K562 (cell line): ENCODE results near the gene APOL4. TPM values are rescaled to one million over a fixed set of nuclear protein-coding genes. Genes with fewer than 3 reads are reported as not detected.

ENCODE experiments used
- GABPB2 ChIP-seq: fragments of 250-450 bp; sonication (Bioruptor Pico); conservative IDR thresholded peaks from 2 replicates; pipeline ENCODE4 v1.5.1; 2021; ENCODE audit warnings: mild to moderate bottlenecking
- HDAC1 ChIP-seq, 2 experiments: fragments of 450-650 bp; IDR thresholded peaks; 2 replicates each; pipeline ENCODE4 v1.6.1; 2016 to 2017; ENCODE audit warnings: inconsistent platforms in 1 of 2, mild to moderate bottlenecking in 1 of 2, moderate library complexity in 1 of 2
- POLR2G ChIP-seq: fragments of 200-400 bp; formaldehyde crosslinking; IDR thresholded peaks from 2 replicates; pipeline ENCODE4 v1.6.1; 2017; ENCODE audit warnings: low read depth, mild to moderate bottlenecking, antibody characterized with exemption, low read length, moderate library complexity
- XRCC3 ChIP-seq: fragments of 450-650 bp; IDR thresholded peaks from 2 replicates; pipeline ENCODE4 v1.6.1; 2017; ENCODE audit warnings: mild to moderate bottlenecking, moderate library complexity
- ZKSCAN8 ChIP-seq: fragments of 200-800 bp; sonication (Bioruptor generic); IDR thresholded peaks from 2 replicates; pipeline ENCODE4 v1.6.1; 2016; ENCODE audit warnings: missing genetic modification characterization, missing compliant biosample characterization
- polyA plus RNA-seq, 8 experiments: library from polyadenylated mRNA; depleted of rRNA in 4 of 8; stranded (reverse) in 5 of 8; unstranded in 3 of 8; fragments of >200 nt; fragmentation: Nextera tagmentation in 2 of 8; fragmentation: Illumina TruSeq in 1 of 8; extraction: Ambion mirVana in 2 of 8; extraction: Trizol in 1 of 8; gene quantifications; 2 replicates each; pipeline versions ENCODE4 v1.2.1 to v1.2.3, GENCODE V29; 2011 to 2014; ENCODE audit warnings: inconsistent platforms in 1 of 8, missing spikeins in 1 of 8
- total RNA-seq, 7 experiments: library from RNA; depleted of rRNA in 6 of 7; stranded (reverse); fragments of >200 nt in 6 of 7; fragmentation: Illumina TruSeq in 2 of 7; extraction: Trizol in 2 of 7; gene quantifications; 2 replicates each; pipeline versions ENCODE4 v1.2.1 to v1.2.3, GENCODE V29; 2011 to 2021; ENCODE audit warnings: low replicate concordance in 1 of 7
- TF ChIP-seq, protein P1 (sequence below): fragments of 450-650 bp; IDR thresholded peaks from 2 replicates; pipeline ENCODE4 v1.6.1; 2016; ENCODE audit warnings: mild to moderate bottlenecking, moderate library complexity
- TF ChIP-seq, protein P2 (sequence below), 2 experiments: fragments of 450-650 bp; formaldehyde crosslinking in 1 of 2; IDR thresholded peaks; 2 replicates each; pipeline versions ENCODE4 v1.4.0 to v1.6.1; 2014 to 2020; ENCODE audit warnings: mild to moderate bottlenecking in 2 of 2, borderline replicate concordance in 1 of 2, low read depth in 1 of 2

Gene APOL4
- total and polyA plus RNA-seq, 9 of the 15 experiments (the other 6 are each of a cell fraction or from before 2014, with no cell fraction given) = 6.5 to 15.0 (median 9.8) TPM

DNA sequence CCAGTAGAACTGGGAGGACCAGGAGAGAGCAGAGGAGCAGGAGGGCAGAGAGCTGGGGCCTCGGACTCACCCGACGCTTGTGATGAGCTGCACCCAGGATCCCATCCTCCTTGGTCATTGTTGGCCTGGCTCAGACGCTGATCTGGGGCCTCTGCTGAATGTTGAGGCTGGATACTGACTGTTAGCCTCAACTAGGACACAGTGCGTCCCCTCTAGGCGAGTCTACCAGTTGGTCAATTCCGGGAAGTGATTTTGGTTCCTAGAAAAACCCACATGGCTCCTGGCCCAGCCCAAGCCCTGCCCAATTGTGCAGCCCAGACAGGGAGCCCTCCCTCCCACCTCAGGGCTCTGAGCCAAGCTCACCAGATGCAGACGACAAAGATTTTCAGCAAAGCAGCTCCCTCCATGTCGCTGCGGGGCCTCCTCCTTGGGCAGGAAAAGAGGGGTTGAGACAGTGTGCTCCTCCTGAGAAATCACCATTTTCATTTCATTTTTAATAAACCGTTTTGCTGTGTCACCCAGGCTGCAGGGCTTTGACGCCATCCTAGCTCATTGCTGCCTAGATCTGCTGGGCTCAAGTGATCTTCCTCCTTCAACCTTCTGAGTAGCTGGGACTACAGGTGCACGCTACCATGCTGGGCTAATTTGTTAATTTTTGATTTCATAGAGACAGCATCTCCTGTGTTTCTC lies at the start of gene APOL4 (continued):
- TF ChIP-seq, protein P1, sequence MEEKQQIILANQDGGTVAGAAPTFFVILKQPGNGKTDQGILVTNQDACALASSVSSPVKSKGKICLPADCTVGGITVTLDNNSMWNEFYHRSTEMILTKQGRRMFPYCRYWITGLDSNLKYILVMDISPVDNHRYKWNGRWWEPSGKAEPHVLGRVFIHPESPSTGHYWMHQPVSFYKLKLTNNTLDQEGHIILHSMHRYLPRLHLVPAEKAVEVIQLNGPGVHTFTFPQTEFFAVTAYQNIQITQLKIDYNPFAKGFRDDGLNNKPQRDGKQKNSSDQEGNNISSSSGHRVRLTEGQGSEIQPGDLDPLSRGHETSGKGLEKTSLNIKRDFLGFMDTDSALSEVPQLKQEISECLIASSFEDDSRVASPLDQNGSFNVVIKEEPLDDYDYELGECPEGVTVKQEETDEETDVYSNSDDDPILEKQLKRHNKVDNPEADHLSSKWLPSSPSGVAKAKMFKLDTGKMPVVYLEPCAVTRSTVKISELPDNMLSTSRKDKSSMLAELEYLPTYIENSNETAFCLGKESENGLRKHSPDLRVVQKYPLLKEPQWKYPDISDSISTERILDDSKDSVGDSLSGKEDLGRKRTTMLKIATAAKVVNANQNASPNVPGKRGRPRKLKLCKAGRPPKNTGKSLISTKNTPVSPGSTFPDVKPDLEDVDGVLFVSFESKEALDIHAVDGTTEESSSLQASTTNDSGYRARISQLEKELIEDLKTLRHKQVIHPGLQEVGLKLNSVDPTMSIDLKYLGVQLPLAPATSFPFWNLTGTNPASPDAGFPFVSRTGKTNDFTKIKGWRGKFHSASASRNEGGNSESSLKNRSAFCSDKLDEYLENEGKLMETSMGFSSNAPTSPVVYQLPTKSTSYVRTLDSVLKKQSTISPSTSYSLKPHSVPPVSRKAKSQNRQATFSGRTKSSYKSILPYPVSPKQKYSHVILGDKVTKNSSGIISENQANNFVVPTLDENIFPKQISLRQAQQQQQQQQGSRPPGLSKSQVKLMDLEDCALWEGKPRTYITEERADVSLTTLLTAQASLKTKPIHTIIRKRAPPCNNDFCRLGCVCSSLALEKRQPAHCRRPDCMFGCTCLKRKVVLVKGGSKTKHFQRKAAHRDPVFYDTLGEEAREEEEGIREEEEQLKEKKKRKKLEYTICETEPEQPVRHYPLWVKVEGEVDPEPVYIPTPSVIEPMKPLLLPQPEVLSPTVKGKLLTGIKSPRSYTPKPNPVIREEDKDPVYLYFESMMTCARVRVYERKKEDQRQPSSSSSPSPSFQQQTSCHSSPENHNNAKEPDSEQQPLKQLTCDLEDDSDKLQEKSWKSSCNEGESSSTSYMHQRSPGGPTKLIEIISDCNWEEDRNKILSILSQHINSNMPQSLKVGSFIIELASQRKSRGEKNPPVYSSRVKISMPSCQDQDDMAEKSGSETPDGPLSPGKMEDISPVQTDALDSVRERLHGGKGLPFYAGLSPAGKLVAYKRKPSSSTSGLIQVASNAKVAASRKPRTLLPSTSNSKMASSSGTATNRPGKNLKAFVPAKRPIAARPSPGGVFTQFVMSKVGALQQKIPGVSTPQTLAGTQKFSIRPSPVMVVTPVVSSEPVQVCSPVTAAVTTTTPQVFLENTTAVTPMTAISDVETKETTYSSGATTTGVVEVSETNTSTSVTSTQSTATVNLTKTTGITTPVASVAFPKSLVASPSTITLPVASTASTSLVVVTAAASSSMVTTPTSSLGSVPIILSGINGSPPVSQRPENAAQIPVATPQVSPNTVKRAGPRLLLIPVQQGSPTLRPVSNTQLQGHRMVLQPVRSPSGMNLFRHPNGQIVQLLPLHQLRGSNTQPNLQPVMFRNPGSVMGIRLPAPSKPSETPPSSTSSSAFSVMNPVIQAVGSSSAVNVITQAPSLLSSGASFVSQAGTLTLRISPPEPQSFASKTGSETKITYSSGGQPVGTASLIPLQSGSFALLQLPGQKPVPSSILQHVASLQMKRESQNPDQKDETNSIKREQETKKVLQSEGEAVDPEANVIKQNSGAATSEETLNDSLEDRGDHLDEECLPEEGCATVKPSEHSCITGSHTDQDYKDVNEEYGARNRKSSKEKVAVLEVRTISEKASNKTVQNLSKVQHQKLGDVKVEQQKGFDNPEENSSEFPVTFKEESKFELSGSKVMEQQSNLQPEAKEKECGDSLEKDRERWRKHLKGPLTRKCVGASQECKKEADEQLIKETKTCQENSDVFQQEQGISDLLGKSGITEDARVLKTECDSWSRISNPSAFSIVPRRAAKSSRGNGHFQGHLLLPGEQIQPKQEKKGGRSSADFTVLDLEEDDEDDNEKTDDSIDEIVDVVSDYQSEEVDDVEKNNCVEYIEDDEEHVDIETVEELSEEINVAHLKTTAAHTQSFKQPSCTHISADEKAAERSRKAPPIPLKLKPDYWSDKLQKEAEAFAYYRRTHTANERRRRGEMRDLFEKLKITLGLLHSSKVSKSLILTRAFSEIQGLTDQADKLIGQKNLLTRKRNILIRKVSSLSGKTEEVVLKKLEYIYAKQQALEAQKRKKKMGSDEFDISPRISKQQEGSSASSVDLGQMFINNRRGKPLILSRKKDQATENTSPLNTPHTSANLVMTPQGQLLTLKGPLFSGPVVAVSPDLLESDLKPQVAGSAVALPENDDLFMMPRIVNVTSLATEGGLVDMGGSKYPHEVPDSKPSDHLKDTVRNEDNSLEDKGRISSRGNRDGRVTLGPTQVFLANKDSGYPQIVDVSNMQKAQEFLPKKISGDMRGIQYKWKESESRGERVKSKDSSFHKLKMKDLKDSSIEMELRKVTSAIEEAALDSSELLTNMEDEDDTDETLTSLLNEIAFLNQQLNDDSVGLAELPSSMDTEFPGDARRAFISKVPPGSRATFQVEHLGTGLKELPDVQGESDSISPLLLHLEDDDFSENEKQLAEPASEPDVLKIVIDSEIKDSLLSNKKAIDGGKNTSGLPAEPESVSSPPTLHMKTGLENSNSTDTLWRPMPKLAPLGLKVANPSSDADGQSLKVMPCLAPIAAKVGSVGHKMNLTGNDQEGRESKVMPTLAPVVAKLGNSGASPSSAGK = peak; percentile 31
- TF ChIP-seq HDAC1 (IDR thresholded peaks at IDR 0.05) = peak in 1 of 2 experiments; percentile 49; a peak in 2 of 4 replicates
- peak; percentile 59 for TF ChIP-seq POLR2G
- no peak for TF ChIP-seq GABPB2 (CRISPR knock-in tag)
- no peak for TF ChIP-seq ZKSCAN8 (CRISPR knock-in tag)
- TF ChIP-seq, protein P2, sequence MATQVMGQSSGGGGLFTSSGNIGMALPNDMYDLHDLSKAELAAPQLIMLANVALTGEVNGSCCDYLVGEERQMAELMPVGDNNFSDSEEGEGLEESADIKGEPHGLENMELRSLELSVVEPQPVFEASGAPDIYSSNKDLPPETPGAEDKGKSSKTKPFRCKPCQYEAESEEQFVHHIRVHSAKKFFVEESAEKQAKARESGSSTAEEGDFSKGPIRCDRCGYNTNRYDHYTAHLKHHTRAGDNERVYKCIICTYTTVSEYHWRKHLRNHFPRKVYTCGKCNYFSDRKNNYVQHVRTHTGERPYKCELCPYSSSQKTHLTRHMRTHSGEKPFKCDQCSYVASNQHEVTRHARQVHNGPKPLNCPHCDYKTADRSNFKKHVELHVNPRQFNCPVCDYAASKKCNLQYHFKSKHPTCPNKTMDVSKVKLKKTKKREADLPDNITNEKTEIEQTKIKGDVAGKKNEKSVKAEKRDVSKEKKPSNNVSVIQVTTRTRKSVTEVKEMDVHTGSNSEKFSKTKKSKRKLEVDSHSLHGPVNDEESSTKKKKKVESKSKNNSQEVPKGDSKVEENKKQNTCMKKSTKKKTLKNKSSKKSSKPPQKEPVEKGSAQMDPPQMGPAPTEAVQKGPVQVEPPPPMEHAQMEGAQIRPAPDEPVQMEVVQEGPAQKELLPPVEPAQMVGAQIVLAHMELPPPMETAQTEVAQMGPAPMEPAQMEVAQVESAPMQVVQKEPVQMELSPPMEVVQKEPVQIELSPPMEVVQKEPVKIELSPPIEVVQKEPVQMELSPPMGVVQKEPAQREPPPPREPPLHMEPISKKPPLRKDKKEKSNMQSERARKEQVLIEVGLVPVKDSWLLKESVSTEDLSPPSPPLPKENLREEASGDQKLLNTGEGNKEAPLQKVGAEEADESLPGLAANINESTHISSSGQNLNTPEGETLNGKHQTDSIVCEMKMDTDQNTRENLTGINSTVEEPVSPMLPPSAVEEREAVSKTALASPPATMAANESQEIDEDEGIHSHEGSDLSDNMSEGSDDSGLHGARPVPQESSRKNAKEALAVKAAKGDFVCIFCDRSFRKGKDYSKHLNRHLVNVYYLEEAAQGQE (IDR thresholded peaks at IDR 0.05; ENCODE audit: borderline replicate concordance) = no peak
- TF ChIP-seq, protein P2 (CRISPR knock-in tag; IDR thresholded peaks at IDR 0.05; ENCODE audit: low read depth) = no peak
- TF ChIP-seq XRCC3 = no peak
